ENCODE results near the gene AK8.

The AK8 gene

DNA sequence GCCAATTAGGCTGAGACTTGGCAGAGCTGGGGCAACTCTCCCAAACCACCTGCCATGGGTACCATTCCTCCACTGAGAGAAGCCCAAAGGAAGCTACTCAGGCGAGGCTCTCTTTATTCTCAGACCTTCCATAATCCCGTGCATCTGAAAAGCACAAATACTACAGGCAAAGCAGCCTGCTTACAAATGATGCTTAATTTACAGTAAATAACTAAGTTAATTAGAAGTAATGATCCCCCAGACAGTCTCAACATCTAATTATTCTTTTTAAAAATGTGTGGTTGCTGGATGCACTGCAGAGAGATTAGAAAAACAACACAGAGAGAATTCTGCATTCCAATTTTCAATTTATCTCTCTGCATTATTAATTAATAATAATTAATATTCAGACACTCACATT, 53.1 kb downstream of the AK8 start:
- H3K4me1 ChIP-seq (ENCODE audit: control insufficient read depth in 1 of 2, insufficient read depth in 1 of 2, low read depth in 1 of 2, low read length in 1 of 2): no peaks in the 10 kb centered on the region
- TF ChIP-seq, protein P1, sequence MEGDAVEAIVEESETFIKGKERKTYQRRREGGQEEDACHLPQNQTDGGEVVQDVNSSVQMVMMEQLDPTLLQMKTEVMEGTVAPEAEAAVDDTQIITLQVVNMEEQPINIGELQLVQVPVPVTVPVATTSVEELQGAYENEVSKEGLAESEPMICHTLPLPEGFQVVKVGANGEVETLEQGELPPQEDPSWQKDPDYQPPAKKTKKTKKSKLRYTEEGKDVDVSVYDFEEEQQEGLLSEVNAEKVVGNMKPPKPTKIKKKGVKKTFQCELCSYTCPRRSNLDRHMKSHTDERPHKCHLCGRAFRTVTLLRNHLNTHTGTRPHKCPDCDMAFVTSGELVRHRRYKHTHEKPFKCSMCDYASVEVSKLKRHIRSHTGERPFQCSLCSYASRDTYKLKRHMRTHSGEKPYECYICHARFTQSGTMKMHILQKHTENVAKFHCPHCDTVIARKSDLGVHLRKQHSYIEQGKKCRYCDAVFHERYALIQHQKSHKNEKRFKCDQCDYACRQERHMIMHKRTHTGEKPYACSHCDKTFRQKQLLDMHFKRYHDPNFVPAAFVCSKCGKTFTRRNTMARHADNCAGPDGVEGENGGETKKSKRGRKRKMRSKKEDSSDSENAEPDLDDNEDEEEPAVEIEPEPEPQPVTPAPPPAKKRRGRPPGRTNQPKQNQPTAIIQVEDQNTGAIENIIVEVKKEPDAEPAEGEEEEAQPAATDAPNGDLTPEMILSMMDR (IDR thresholded peaks at IDR 0.05): no peak

DNA sequence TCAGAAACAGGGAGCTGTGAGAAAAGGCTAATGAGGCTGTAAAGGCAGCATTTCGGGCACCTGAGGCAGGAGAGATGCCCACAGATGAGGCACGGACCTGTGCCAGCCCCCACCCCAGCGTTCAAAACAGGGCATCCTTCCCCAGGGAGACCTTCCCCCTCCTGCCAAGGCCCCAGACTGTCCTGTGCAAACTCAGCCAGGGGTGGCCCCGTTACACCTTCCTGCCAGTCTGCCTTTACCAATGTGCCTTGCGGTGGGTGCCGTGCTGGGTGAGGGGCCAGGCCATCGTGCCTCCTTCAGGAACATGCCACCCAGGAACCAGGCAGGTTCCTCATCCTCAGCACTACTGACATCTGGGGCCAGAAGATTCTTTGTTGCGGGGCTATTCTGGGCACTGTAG, 53.9 kb downstream of the AK8 start:
- Histone ChIP-seq H3K27me3 (peaks cover 11% of the 10 kb centered on the region), H3K4me3 (ENCODE audit: low read depth in 1 of 2, low read length in 1 of 2) (no peak overlapping the region), H3K27ac (no peak overlapping the region), H3K4me1 (ENCODE audit: control insufficient read depth in 1 of 2, insufficient read depth in 1 of 2, low read depth in 1 of 2, low read length in 1 of 2) (no peaks in the 10 kb centered on the region), H3K36me3 (no peaks in the 10 kb centered on the region), H3K9me3 (no peaks in the 10 kb centered on the region)
- TF ChIP-seq, protein P1 (IDR thresholded peaks at IDR 0.05): no peak

More for the DNA sequence above, 53.1 kb downstream of the AK8 start:
- H3K27me3 ChIP-seq: peaks cover 10% of the 10 kb centered on the region
- H3K27ac ChIP-seq: no peak overlapping the region
- no peaks in the 10 kb centered on the region for H3K9me3 ChIP-seq
- H3K36me3 ChIP-seq: no peaks in the 10 kb centered on the region
- H3K4me3 ChIP-seq (ENCODE audit: low read depth in 1 of 2, low read length in 1 of 2): no peak overlapping the region

DNA sequence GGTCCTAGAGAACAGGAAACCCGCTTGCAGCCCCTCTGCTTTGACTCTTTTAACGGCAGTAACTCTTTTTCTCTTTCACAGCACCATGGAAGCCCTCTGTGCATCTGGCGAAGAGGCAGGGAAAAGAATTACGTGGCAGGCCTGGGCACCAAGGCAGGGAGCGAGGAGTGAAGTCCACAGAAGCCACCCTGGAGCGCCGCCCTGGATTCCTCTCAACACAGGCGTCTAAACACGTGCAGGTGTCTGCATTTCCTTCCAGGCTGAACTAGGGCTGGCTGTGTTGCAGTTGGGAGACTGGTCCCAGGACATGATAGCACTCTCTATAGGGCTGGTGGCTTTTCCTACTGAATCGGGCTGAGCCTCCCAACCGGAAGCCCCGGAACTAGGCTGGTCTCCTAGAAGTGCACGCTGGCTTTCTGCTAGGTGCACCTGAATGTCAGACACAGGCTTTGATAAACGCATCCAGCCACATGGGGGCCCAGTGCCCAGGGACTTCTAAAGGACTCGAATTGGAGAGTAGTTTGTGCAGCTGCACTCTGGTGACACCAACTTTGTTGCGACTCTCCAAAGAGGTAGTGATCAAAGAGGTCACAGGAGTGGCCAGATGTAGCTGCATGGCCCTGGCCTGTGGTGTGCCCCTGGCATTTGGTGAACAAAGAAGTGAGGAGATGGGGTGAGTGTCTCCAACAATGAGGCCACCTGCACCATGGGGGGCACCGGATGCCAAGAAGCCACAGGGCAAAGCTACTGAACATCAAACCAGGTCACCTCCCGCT, 54.5 kb downstream of the AK8 start:
- TF ChIP-seq, protein P1 (IDR thresholded peaks at IDR 0.05): no peak
- H3K27me3 ChIP-seq: peaks cover 15% of the 10 kb centered on the region
- H3K27ac ChIP-seq: no peak overlapping the region
- H3K36me3 ChIP-seq: no peaks in the 10 kb centered on the region
- no peaks in the 10 kb centered on the region for H3K4me1 ChIP-seq (ENCODE audit: control insufficient read depth in 1 of 2, insufficient read depth in 1 of 2, low read depth in 1 of 2, low read length in 1 of 2)
- H3K9me3 ChIP-seq: no peaks in the 10 kb centered on the region
- H3K4me3 ChIP-seq (ENCODE audit: low read depth in 1 of 2, low read length in 1 of 2): no peak overlapping the region

DNA sequence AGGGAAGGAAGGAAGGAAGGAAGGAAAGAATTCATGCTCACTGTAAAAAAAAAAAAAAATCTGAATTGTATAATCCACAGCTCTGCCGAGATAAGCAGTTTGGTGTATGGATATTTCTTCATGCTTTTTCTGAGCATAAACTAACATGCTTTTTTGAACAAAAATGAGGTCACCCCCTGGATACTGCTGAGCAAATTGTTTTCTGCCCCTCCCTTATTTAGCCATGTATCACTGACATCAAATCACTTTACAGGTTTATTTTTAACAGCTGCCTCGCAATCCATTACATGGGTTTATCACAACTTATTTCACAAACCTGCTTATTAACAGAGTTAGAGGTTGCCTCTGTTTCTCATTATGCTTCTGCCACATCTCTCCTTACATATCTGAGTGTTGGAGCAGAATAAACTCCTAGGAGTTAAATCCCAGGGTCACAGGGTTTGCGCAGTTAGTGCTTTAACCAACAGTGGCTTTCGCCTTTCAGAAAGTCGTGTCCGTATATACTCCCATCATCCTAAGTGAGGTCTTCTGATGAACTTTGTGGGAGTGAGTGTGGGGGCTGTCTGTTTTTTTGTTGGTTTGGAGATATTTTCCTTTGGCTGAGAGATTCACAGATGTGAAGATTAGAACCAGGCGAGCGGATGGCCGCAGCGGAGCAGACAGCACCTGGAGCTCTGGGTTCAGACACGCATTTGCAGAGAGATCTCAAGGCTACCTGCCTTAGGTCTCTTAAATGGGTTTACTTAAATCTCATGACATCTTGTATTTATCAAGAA, 57.7 kb downstream of the AK8 start:
- Histone ChIP-seq H3K9me3 (no peaks in the 10 kb centered on the region), H3K27ac (no peak overlapping the region), H3K4me3 (ENCODE audit: low read depth in 1 of 2, low read length in 1 of 2) (no peak overlapping the region), H3K4me1 (ENCODE audit: control insufficient read depth in 1 of 2, insufficient read depth in 1 of 2, low read depth in 1 of 2, low read length in 1 of 2) (no peaks in the 10 kb centered on the region), H3K36me3 (no peaks in the 10 kb centered on the region), H3K27me3 (peaks cover 31% of the 10 kb centered on the region)
- TF ChIP-seq, protein P1 (IDR thresholded peaks at IDR 0.05): no peak

DNA sequence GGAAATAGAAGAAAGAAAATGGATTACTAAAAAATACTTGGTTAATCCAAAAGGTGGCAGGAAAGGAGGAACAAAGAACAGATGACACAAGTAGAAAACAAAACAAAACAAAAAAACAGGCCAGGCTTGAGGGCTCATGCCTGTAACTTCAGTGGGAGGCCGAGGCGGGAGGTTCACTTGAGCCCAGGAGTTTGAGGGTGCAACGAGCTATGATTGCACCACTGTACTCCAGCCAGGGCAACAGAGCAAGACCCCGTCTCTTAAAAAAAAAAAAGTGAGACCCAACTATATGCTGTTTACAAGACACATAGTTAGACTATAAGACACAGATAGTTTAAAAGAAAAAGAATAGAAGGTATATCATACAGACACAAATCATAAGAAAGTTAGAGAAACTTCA, 59.5 kb downstream of the AK8 start:
- peaks cover 31% of the 10 kb centered on the region for H3K27me3 ChIP-seq

More for the DNA sequence above, 59.5 kb downstream of the AK8 start:
- Histone ChIP-seq H3K4me1 (ENCODE audit: control insufficient read depth in 1 of 2, insufficient read depth in 1 of 2, low read depth in 1 of 2, low read length in 1 of 2) (no peaks in the 10 kb centered on the region), H3K36me3 (no peaks in the 10 kb centered on the region), H3K9me3 (no peaks in the 10 kb centered on the region), H3K4me3 (ENCODE audit: low read depth in 1 of 2, low read length in 1 of 2) (no peak overlapping the region), H3K27ac (no peak overlapping the region)
- TF ChIP-seq, protein P1 (IDR thresholded peaks at IDR 0.05): no peak
